Fibroblast of villous mesenchyme (primary cell): ENCODE results near the gene GYPB. TPM values are rescaled to one million over a fixed set of nuclear protein-coding genes. Genes with fewer than 3 reads are reported as not detected.
A peak's percentile ranks its signal among the peaks of the same experiment; 100 is the strongest.
"Not testable (repeated sequence)": the region's sequence is repeated elsewhere in the genome, so short reads cannot be mapped to it uniquely, and the experiment has no call there.

Source experiments
- DNase-seq: peaks from one replicate; pipeline ENCODE4 v3.0.0-alpha.2; 2010; ENCODE audit warnings: low read depth
- H3K4me3 ChIP-seq: 2 replicates; pipeline ENCODE4 v1.5.1; 2011; ENCODE audit warnings: low read depth, mild to moderate bottlenecking, low read length
- total RNA-seq: library from RNA; depleted of rRNA; stranded (reverse); fragments of >200 nt; gene quantifications from 2 replicates; pipeline ENCODE4 v1.2.3, GENCODE V29; 2012
- TF ChIP-seq, protein P1 (sequence below): IDR thresholded peaks from 2 replicates; pipeline ENCODE4 v1.5.1; 2012; ENCODE audit warnings: low read depth, mild to moderate bottlenecking, low read length; ENCODE audit not compliant: insufficient read depth

Gene GYPB
- not detected in 2 replicates for total RNA-seq

DNA sequence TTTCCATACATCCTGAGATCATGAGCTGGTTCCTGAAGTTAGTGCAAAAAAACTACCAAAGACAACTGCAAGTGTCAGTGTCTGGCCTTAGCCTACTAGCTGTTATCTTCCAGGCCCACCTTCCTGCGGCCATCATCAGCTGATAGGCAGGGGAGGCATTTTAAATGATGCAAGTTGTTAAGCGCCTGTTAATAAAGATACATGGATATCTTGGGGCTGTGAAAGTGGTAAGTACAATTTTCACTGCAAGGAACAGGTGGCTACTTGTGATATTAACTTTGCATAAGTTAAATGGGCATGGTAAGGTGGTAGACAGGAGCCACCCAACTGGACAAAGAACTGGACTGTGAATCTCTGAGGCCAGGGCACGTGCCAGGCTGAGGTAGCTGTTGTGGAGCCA lies at the start of gene GYPB:
Gene GYPB, minus strand, starts transcription at position 104 of the 400 bp plus-strand sequence. Its CDS starts 93 bp downstream, at position 11.
- H3K4me3 ChIP-seq, DNase-seq: not testable (repeated sequence)

DNA sequence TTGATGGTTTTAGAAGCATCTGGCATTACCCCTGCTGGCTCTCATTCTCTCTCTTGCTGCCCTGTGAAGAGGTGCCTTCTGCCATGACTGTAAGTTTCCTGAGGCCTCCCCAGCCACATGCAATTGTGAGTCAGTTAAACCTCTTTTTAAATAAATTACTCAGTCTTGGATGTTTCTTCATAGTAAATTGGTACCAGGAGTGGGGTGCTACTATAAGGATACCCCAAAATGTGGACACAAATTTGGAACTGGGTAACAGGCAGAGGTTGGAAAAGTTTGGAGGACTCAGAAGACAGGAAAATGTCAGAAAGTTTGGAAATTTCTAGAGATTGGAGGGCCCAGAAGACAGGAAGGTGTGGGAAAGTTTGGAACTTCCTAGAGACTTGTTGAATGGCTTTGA lies 42.4 kb upstream of the GYPB start:
- H3K4me3 ChIP-seq, DNase-seq: not testable (repeated sequence)

DNA sequence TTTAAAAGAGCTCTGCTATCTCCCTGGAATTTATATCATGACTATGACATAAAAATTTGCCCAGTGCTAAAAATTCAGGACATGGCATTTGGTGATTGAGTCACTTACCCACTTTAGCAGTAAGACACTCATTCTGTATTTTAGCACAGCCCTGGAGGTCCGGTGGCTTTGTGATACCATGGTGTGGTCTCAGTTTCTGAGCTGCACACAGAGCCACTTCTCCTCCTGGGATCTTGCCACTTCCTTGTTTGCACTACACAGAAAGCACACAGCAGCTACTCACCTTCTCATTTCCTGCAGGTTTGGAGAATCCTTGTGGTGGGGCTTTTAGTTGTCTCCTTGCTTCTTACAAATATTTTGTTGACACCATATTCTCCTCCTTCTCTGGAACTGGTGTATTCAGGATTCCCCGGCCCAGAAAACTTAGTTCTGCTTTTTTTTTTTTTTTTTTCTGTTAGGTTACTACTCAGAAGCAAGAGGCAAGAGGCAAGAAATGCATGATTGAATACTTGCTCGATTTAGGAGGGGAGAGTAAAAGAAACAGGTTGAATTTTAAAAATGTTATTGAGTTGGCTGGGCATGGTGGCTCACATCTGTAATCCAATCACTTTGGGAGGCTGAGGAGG lies 41.2 kb upstream of the GYPB start:
- DNase-seq, H3K4me3 ChIP-seq: not testable (repeated sequence)

DNA sequence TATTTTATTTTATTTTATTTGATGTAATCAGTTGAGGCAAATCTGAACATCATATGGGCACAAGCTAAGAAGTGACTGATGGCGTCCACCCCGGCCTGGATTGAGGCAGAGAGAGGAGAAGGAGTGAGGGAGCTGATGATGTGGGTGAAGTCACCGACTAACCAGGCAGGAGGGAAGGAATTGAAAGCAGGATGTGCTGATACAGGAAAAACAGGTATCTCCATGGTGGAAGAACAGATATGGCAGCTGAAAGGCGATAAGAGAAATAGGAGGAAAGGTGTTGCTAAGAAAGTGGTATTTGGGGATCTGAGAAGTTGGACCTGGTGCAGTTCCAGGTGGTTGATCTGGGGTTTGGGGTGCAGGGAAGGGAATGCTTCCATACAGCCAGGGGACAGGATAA lies 37.6 kb upstream of the GYPB start:
- no peak for DNase-seq
- no peak overlapping the region for H3K4me3 ChIP-seq
- TF ChIP-seq, protein P1, sequence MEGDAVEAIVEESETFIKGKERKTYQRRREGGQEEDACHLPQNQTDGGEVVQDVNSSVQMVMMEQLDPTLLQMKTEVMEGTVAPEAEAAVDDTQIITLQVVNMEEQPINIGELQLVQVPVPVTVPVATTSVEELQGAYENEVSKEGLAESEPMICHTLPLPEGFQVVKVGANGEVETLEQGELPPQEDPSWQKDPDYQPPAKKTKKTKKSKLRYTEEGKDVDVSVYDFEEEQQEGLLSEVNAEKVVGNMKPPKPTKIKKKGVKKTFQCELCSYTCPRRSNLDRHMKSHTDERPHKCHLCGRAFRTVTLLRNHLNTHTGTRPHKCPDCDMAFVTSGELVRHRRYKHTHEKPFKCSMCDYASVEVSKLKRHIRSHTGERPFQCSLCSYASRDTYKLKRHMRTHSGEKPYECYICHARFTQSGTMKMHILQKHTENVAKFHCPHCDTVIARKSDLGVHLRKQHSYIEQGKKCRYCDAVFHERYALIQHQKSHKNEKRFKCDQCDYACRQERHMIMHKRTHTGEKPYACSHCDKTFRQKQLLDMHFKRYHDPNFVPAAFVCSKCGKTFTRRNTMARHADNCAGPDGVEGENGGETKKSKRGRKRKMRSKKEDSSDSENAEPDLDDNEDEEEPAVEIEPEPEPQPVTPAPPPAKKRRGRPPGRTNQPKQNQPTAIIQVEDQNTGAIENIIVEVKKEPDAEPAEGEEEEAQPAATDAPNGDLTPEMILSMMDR = no peak

DNA sequence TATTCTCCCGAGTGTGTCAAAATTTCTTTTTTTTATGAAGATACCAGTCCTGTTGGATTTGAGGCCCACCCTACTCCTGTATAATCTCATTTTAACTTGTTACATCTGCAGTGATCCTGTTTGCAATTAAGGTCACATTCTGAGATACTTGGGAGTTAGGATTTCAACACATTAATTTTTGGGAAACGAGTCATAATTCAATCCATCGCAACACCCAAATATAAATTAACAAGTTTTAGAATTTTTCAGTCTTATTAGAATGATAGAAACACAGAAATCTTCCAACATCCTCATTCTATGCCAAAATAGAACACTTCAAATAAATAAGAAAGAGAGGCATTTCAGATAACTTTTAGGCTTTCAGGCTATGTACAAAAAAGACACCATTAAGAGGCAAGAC lies 36.2 kb upstream of the GYPB start:
- not testable (repeated sequence) for DNase-seq, H3K4me3 ChIP-seq

DNA sequence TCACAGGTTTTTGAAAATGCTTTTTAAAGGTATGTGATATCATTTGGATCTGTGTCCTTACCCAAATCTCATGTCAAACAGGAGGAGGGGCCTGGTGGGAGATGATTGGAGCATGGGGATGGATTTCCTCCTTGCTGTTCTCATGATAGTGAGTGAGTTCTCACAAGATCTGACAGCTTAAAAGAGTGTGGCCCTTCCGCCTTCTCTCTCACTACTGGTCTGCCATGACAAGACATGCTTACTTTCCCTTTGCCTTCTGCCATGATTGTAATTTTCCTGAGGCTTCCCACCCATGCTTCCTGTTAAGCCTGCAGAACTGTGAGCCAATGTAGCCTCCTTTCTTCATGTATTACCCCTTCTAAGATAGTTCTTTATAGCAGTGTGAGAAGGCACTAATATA lies 32.3 kb upstream of the GYPB start:
- DNase-seq, H3K4me3 ChIP-seq: not testable (repeated sequence)

DNA sequence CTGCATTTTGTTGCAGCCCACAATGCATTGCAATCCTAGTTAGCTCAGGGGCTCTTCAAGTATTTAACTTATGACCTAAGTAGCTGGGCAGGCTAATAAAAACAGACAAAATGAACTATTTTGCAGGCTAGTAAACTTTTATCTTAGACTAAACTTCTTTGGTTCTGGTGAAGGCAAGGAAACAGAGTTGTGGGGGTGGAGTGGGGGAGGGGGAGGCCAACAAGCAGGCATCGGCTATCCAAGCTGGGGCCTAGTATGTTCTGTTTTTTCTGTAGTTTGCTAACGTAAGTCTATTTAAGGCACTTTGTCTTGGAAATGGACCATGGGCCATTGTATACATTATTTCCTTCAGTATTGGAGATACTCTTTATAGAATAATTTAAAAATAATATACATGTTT lies 31.5 kb upstream of the GYPB start:
- not testable (repeated sequence) for DNase-seq, H3K4me3 ChIP-seq

DNA sequence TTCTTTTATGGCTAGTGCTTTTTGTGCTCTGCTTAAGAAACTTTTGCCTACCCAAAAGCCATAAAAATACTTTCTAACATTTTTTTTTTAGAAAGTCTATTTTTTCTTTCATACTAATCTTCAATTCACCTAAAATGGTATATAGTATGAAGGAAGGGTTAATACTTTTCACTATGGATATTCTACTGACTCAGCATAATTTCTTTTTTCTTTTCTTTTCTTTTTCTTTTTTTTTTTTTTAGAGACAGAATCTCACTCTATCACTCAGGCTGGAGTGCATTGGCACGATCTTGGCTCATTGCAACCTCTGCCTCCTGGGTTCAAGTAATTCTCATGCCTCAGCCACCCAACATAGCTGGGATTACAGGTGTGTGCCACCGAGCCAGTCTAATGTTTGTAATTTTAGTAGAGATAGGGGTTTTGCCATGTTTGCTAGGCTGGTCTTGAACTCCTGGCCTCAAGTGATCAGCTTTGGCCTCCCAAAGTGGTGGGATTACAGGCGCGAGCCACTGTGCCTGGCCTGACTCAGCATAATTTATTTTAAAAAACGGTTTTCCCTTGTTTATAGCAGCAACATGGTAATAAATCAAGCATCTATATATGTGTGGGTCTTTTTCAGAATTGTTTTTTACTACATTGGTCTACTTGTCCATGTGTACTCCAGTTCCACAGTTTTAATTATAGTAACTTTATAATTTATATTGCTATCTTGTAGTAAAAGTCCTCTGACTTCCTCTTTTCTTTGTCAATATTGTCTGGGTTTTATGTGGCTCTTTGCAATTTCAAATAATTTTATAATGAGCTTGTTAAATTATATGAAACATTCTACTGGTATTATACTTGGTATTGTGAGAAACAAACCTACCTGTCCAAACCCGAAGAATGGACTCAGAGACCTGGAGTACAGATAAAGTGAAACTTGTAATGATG lies 30.6 kb upstream of the GYPB start:
- DNase-seq, H3K4me3 ChIP-seq: not testable (repeated sequence)

DNA sequence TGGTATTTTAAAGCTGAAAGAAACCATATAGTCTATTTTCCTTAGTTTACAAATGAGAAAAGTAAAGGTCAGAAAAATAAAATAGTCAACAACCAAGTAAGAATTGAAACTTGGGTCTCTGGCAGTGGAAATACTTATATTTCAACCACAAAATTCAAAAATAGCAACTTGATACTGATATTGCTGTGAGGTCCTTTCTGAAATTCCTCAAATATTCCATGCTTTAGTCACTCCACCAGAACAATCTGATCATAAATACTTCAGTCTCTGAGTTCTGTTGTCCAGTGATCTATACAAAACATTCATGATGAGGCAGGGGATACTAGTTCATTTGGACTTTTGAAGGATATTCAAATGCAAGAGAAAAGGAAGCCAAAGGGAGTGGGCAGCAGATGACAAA lies 25.8 kb upstream of the GYPB start:
- peak; percentile 5 for DNase-seq

DNA sequence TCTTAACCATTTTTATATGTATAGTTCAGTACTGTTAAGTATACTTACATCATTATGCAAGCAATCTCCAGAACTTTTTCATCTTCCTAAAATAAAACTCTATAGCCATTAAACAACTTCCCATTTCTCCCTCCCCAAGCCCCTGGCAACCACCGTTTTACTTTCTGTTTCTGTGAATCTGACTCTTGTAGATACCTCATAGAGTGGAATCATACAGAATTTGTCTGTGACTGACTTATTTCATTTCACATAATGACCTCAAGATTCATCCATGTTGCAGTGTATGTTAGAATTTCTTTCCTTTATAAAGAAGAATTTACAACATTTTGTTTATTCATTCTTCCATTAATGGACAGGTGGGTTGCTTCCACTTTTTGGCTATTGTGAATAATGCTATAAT lies 13.4 kb upstream of the GYPB start:
- DNase-seq, H3K4me3 ChIP-seq: not testable (repeated sequence)

More for the DNA sequence above, 25.8 kb upstream of the GYPB start:
- H3K4me3 ChIP-seq = not testable (repeated sequence)

DNA sequence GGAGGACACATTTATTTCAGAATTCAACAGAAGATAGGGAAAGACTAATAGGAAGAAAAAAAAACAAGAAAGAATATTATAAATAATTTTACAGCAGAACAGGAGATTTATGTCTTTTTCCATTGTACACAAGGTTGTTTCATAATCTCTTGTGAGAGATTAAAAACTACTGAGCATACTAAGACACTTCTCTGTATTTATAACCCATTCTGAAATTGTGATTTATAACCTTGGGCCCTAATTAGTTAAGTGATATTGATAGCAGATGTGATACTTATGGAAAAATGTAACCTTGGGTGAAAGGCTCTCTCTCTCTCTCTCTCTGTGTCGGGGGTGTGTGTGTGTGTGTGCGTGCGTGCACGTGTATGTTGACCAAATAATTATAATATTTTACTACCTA lies 12.7 kb upstream of the GYPB start:
- not testable (repeated sequence) for DNase-seq, H3K4me3 ChIP-seq

DNA sequence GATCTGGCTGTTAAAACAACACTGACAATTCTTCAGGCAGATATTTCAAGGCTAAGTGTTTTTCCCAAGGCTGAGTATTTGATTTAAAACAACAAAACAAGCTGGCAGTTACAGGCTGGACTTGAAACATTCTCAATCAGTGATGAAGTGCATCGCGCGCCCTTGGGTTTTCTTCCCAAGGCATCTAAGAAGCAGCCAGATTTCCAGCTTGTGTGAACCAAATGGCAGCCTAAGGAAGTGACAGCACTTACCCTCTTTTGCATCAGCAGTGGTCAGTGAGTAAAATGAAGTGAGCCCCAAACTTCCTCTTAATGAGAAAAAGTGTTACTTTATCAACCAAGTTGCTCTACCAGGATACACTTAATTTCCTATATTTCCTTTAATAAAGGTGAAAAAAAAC lies 12.2 kb upstream of the GYPB start:
- DNase-seq, H3K4me3 ChIP-seq: not testable (repeated sequence)

DNA sequence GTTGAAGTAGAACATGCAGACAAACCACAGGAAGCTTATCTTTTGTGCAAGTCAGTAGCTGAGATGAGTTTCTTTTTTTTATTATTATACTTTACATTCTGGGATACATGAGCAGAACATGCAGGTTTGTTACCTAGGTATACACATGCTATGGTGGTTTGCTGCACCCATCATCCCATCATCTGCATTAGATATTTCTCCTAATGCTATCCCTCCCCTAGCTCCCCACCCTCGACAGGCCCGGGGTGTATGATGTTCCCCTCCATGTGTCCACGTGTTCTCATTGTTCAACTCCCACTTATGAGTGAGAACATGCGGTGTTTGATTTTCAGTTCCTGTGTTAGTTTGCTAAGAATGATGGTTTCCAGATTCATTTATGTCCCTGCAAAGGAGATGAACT lies 11.5 kb upstream of the GYPB start:
- not testable (repeated sequence) for H3K4me3 ChIP-seq, DNase-seq

DNA sequence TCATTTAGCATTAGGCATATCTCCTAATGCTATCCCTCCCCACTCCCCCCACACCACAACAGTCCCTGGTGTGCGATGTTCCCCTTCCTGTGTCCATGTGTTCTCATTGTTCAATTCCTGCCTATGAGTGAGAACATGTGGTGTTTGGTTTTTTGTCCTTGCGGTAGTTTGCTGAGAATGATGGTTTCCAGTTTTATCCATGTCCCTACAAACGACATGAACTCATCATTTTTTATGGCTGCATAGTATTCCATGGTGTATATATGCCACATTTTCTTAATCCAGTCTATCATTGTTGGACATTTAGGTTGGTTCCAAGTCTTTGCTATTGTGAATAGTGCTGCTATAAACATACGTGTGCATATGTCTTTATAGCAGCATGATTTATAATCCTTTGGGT lies 7.5 kb upstream of the GYPB start:
- DNase-seq, H3K4me3 ChIP-seq: not testable (repeated sequence)

DNA sequence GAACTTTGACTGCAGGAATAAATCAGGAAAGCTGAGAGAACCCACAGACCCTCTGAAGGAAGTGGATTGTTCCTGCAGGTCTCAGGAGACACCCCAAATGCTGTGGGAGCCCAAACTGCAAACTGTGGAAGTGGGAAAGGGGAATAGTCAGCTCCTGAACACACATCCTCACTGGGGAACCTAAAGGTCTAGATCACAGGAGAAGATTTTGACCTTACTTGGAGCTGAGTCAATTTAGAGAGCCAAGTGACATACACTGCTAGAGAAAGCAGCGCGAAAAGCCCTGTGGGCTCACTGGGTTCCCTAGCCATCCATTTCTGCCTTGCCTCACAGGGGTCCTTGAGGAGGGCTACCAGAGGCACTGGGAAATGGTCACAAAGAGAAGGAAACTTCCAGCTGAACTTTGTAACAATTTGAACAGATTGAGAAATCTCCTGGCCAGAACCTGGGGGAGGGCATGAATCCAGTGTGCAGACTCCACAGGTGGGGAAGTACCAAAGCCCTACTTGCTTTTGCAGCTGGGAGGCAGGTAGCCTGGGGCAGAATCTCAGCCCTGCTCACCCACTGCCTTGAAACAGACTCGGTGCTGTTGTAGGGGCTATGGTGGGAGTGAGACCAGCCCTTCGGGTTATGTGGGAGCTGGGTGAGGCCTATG lies 5.3 kb upstream of the GYPB start:
- DNase-seq, H3K4me3 ChIP-seq: not testable (repeated sequence)

DNA sequence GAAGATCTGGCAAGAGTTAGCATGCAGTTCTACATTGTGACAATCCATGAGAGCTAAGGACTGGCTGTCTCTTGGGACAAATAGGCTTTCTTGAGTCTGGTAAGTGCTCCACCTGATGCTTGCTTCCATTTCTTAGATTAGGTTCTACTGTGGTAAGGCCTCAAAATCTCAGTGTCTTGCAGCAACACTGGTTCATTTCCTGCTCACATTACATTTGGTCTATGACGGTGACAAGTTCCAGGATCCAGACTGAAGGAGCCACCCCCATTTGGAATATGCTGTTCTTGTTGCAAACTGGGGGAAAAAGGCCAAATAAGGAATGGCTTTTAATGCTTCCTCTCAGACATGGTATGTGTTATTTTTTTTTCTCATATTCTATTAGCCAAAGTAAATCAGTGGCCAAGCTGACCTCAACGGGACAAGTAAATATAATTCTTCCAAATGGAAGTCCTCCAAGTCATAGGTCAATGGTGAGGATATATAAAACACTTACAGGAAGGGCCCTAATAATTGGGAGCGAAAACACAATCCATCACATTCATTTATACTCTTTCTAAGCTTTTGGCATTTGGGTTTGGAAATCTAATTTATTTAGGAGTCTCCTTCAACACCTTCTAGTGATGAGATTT lies 3.7 kb upstream of the GYPB start:
- DNase-seq, H3K4me3 ChIP-seq: not testable (repeated sequence)
